GM12878 (cell line): ENCODE measurements around the gene SMIM17. TPM values are rescaled to one million over a fixed set of nuclear protein-coding genes. Genes with fewer than 3 reads are reported as not detected.

ENCODE experiments used
- ATAC-seq: fragments of 200-7000 bp; cut with Tn5 transposase; 3 replicates; pipeline ENCODE4 v1.9.1; 2020; ENCODE audit warnings: mild to moderate bottlenecking, moderate library complexity
- BruUV-seq: library from RNA; stranded (reverse); fragments of 400-500 nt; replicated peaks from 2 replicates; lab custom pipeline; 2021; lab: Mats Ljungman, UMichigan
- CTCF ChIA-PET: fragments of 300-600 bp; sonication (Branson Sonifier 250); formaldehyde crosslinking; extraction: SDS; loops from one replicate; lab custom pipeline; 2021; ENCODE audit warnings: inconsistent platforms; lab: Yijun Ruan, JAX
- POLR2A ChIA-PET: fragments of 350-600 bp; formaldehyde crosslinking; extraction: SDS; loops from one replicate; lab custom pipeline; 2021; ENCODE audit warnings: inconsistent platforms; lab: Charles Lee
- RAD21 ChIA-PET: fragments of 300-600 bp; sonication (Branson Sonifier 250); formaldehyde crosslinking; loops from one replicate; lab custom pipeline; 2023; ENCODE audit warnings: antibody characterized with exemption; ENCODE audit not compliant: unreplicated experiment; lab: Charles Lee
- SMC1A ChIA-PET: fragments of 300-600 bp; sonication (Branson Sonifier 250); formaldehyde crosslinking; loops from one replicate; lab custom pipeline; 2023; ENCODE audit not compliant: unreplicated experiment, uncharacterized antibody; lab: Charles Lee
- DNase-seq: peaks from one replicate; pipeline ENCODE4 v3.0.0-alpha.2; 2011; ENCODE audit warnings: low read depth, low spot score
- FAIRE-seq: peaks from 3 replicates; lab custom pipeline; 2011; peaks lifted over from hg19 to GRCh38; lab: Jason Lieb, UNC
- H2AFZ ChIP-seq: 2 replicates; pipeline ENCODE4 v1.6.0; 2011; ENCODE audit warnings: low read depth, low read length, control low read depth; ENCODE audit not compliant: control insufficient read depth
- H3K27ac ChIP-seq: 2 replicates; pipeline ENCODE4 v1.5.1; 2011; ENCODE audit warnings: control low read depth; ENCODE audit not compliant: control insufficient read depth, insufficient read depth
- H3K27me3 ChIP-seq, 2 experiments: replicated peaks in 1 of 2; 2 replicates each; pipeline versions ENCODE4 v1.6.0 to v1.6.1; 2011; ENCODE audit warnings: low read length in 1 of 2; ENCODE audit not compliant: control insufficient read depth in 2 of 2, insufficient read depth in 2 of 2
- H3K36me3 ChIP-seq, 2 experiments: 2 replicates each; pipeline ENCODE4 v1.5.1; 2011; ENCODE audit warnings: low read length in 1 of 2; ENCODE audit not compliant: control insufficient read depth in 2 of 2, insufficient read depth in 2 of 2
- H3K4me1 ChIP-seq: 2 replicates; pipeline ENCODE4 v1.6.1; 2011; ENCODE audit warnings: mild to moderate bottlenecking, low read length, moderate library complexity, mixed read lengths; ENCODE audit not compliant: control insufficient read depth, insufficient read depth
- H3K4me2 ChIP-seq: 2 replicates; pipeline ENCODE4 v1.6.0; 2011; ENCODE audit warnings: control low read depth; ENCODE audit not compliant: control insufficient read depth, insufficient read depth
- H3K4me3 ChIP-seq: fragments of 200-600 bp; sonication (generic); 2 replicates; pipeline ENCODE4 v1.5.1; 2016
- H3K79me2 ChIP-seq: 2 replicates; pipeline ENCODE4 v1.6.0; 2011; ENCODE audit warnings: low read length; ENCODE audit not compliant: control insufficient read depth, insufficient read depth
- H3K9ac ChIP-seq: 2 replicates; pipeline ENCODE4 v1.8.0; 2011; ENCODE audit warnings: low read length, control low read depth, mixed read lengths; ENCODE audit not compliant: control insufficient read depth, insufficient read depth
- H3K9me3 ChIP-seq: replicated peaks from 3 replicates; pipeline ENCODE4 v1.5.1; 2011; ENCODE audit warnings: mild to moderate bottlenecking, low read length; ENCODE audit not compliant: control insufficient read depth, insufficient read depth
- H4K20me1 ChIP-seq: 2 replicates; pipeline ENCODE4 v1.6.0; 2011; ENCODE audit not compliant: control insufficient read depth, insufficient read depth
- CHD1 ChIP-seq: IDR thresholded peaks from 2 replicates; pipeline ENCODE4 v1.6.1; 2012; ENCODE audit warnings: low read depth, low read length, improper control_type of control experiment
- GABPA ChIP-seq: IDR thresholded peaks from 2 replicates; pipeline ENCODE4 v1.6.1; 2014; ENCODE audit warnings: antibody characterized with exemption, low read depth, mild to moderate bottlenecking, inconsistent platforms
- IRF5 ChIP-seq: fragments of 450-650 bp; IDR thresholded peaks from 2 replicates; pipeline ENCODE4 v1.6.1; 2017; ENCODE audit warnings: borderline replicate concordance
- KAT2A ChIP-seq: conservative IDR thresholded peaks from 2 replicates; pipeline ENCODE4 v1.6.1; 2011; ENCODE audit warnings: low read depth, low read length; ENCODE audit not compliant: control insufficient read depth
- SKIL ChIP-seq: fragments of 450-650 bp; IDR thresholded peaks from 2 replicates; pipeline ENCODE4 v1.6.1; 2017; ENCODE audit warnings: mild to moderate bottlenecking, low read depth, inconsistent platforms; ENCODE audit not compliant: poor library complexity, severe bottlenecking
- SREBF2 ChIP-seq: IDR thresholded peaks from 2 replicates; pipeline ENCODE4 v1.6.1; 2012; ENCODE audit warnings: mild to moderate bottlenecking, low read length
- USF2 ChIP-seq: IDR thresholded peaks from 2 replicates; pipeline ENCODE4 v1.6.1; 2011; ENCODE audit warnings: low read depth, low read length, improper control_type of control experiment, borderline replicate concordance
- ZSCAN29 ChIP-seq: fragments of 450-650 bp; IDR thresholded peaks from 2 replicates; pipeline ENCODE4 v1.6.1; 2017; ENCODE audit warnings: mild to moderate bottlenecking, moderate library complexity
- WGBS: methylation state at CpG from one replicate; pipeline ENCODE4 v1.1.6; 2016; ENCODE audit warnings: low lambda C conversion rate; ENCODE audit not compliant: insufficient replicate concordance, insufficient coverage; ENCODE audit errors: missing lambda C conversion rate; 5-methylcytosine and 5-hydroxymethylcytosine counted together
- in situ Hi-C: fragments of 300-500 bp; cut with MboI; formaldehyde crosslinking; loops from 9 replicates; pipeline ENCODE4 v1.14.3; 2018; ENCODE audit warnings: mixed read lengths
- intact Hi-C: fragments of 100-400 bp; cut with micrococcal nuclease; formaldehyde crosslinking; loops from one replicate; pipeline ENCODE4 v1.14.2; 2022; ENCODE audit not compliant: unreplicated experiment
- polyA plus RNA-seq, 11 experiments: library from polyadenylated mRNA; depleted of rRNA in 4 of 11; unstranded in 6 of 11; stranded (reverse) in 5 of 11; fragments of >200 nt; fragmentation: Nextera tagmentation in 4 of 11; fragmentation: Illumina TruSeq in 1 of 11; extraction: Ambion mirVana in 4 of 11; extraction: Trizol in 1 of 11; gene quantifications; 1 replicate in 1 of 11; 2 replicates in 10 of 11; pipeline versions ENCODE4 v1.2.1 to v1.2.3, GENCODE V29; 2011 to 2016; ENCODE audit warnings: inconsistent platforms in 2 of 11, missing spikeins in 2 of 11, low read depth in 1 of 11
- total RNA-seq, 4 experiments: library from RNA; depleted of rRNA in 3 of 4; stranded (reverse); fragments of >200 nt in 3 of 4; fragmentation: Illumina TruSeq in 1 of 4; extraction: Trizol in 1 of 4; gene quantifications; 2 replicates each; pipeline versions ENCODE4 v1.2.1 to v1.2.3, GENCODE V29; 2013 to 2021
- TF ChIP-seq, protein P1 (sequence below): fragments of 450-650 bp; IDR thresholded peaks from 2 replicates; pipeline ENCODE4 v1.6.1; 2017; ENCODE audit warnings: antibody characterized with exemption, mild to moderate bottlenecking, moderate library complexity
- TF ChIP-seq, protein P2 (sequence below): IDR thresholded peaks from 2 replicates; pipeline ENCODE4 v1.6.1; 2011; ENCODE audit warnings: mild to moderate bottlenecking, low read depth, low read length, moderate library complexity; ENCODE audit not compliant: insufficient replicate concordance
- TF ChIP-seq, protein P3 (sequence below): fragments of 450-650 bp; formaldehyde crosslinking; IDR thresholded peaks from 2 replicates; pipeline ENCODE4 v1.4.0; 2020; ENCODE audit warnings: mild to moderate bottlenecking, moderate library complexity

SMIM17 gene
- total and polyA plus RNA-seq, 10 of the 15 experiments (the other 5 are each of a cell fraction or from before 2014, with no cell fraction given): 0.07 to 0.23 (median 0.17) TPM; not detected in 6

DNA sequence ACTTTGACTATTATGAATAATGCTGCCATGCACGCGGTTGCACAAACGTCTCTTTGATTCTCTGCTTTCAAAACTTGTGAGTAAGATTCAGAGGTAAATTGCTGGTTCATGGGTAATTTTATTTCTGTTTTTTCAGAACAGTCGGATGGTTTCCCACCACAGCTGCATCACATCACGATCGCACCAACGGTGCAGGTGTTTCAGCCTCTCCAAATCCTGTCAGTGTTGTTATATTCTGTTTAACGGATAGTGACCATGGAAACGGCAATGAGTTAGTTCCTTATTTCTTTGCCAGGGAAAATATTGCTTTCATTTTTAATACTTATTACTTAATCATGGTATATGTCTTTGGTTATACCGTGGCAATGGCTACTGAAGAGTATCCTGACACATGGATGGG, 47.7 kb downstream of the SMIM17 start:
- ChIA-PET CTCF (no interaction called here), POLR2A (no interaction called here), SMC1A (no interaction called here), RAD21 (no interaction called here)
- intact Hi-C loops (no loop called here), in situ Hi-C loops (no loop called here)
- ATAC-seq: no peak
- no peak overlapping the region for H3K4me2 ChIP-seq
- no peaks in the 10 kb centered on the region for H3K36me3 ChIP-seq
- no peak overlapping the region for H3K9ac ChIP-seq
- no peaks in the 10 kb centered on the region for H3K27me3 ChIP-seq
- no peaks in the 10 kb centered on the region; the same call in 1 of the 3 replicates for H3K9me3 ChIP-seq
- no peaks in the 10 kb centered on the region for H3K4me1 ChIP-seq
- FAIRE-seq: no peak
- no peaks in the 10 kb centered on the region for H3K79me2 ChIP-seq
- no peak overlapping the region for H3K4me3 ChIP-seq
- BruUV-seq: no TSS peak
- DNase-seq: no peak
- 55% methylated on average over 10 of the region's 10 CpGs for WGBS
- H2AFZ ChIP-seq: no peak overlapping the region
- H4K20me1 ChIP-seq: no peaks in the 10 kb centered on the region
- no peak overlapping the region for H3K27ac ChIP-seq
- TF ChIP-seq SREBF2 (no peak), KAT2A (no peak), SKIL (no peak), GABPA (no peak), CHD1 (no peak), IRF5 (no peak), USF2 (no peak), ZSCAN29 (no peak)
- TF ChIP-seq, protein P1, sequence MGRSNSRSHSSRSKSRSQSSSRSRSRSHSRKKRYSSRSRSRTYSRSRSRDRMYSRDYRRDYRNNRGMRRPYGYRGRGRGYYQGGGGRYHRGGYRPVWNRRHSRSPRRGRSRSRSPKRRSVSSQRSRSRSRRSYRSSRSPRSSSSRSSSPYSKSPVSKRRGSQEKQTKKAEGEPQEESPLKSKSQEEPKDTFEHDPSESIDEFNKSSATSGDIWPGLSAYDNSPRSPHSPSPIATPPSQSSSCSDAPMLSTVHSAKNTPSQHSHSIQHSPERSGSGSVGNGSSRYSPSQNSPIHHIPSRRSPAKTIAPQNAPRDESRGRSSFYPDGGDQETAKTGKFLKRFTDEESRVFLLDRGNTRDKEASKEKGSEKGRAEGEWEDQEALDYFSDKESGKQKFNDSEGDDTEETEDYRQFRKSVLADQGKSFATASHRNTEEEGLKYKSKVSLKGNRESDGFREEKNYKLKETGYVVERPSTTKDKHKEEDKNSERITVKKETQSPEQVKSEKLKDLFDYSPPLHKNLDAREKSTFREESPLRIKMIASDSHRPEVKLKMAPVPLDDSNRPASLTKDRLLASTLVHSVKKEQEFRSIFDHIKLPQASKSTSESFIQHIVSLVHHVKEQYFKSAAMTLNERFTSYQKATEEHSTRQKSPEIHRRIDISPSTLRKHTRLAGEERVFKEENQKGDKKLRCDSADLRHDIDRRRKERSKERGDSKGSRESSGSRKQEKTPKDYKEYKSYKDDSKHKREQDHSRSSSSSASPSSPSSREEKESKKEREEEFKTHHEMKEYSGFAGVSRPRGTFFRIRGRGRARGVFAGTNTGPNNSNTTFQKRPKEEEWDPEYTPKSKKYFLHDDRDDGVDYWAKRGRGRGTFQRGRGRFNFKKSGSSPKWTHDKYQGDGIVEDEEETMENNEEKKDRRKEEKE: no peak
- TF ChIP-seq, protein P2, sequence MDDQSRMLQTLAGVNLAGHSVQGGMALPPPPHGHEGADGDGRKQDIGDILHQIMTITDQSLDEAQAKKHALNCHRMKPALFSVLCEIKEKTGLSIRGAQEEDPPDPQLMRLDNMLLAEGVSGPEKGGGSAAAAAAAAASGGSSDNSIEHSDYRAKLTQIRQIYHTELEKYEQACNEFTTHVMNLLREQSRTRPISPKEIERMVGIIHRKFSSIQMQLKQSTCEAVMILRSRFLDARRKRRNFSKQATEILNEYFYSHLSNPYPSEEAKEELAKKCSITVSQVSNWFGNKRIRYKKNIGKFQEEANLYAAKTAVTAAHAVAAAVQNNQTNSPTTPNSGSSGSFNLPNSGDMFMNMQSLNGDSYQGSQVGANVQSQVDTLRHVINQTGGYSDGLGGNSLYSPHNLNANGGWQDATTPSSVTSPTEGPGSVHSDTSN: no peak
- TF ChIP-seq, protein P3, sequence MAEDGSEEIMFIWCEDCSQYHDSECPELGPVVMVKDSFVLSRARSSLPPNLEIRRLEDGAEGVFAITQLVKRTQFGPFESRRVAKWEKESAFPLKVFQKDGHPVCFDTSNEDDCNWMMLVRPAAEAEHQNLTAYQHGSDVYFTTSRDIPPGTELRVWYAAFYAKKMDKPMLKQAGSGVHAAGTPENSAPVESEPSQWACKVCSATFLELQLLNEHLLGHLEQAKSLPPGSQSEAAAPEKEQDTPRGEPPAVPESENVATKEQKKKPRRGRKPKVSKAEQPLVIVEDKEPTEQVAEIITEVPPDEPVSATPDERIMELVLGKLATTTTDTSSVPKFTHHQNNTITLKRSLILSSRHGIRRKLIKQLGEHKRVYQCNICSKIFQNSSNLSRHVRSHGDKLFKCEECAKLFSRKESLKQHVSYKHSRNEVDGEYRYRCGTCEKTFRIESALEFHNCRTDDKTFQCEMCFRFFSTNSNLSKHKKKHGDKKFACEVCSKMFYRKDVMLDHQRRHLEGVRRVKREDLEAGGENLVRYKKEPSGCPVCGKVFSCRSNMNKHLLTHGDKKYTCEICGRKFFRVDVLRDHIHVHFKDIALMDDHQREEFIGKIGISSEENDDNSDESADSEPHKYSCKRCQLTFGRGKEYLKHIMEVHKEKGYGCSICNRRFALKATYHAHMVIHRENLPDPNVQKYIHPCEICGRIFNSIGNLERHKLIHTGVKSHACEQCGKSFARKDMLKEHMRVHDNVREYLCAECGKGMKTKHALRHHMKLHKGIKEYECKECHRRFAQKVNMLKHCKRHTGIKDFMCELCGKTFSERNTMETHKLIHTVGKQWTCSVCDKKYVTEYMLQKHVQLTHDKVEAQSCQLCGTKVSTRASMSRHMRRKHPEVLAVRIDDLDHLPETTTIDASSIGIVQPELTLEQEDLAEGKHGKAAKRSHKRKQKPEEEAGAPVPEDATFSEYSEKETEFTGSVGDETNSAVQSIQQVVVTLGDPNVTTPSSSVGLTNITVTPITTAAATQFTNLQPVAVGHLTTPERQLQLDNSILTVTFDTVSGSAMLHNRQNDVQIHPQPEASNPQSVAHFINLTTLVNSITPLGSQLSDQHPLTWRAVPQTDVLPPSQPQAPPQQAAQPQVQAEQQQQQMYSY: no peak
